GM12873 (cell line): Measurements from ENCODE around the gene TTF1.

Source experiments
- TF ChIP-seq, protein P1 (sequence below): IDR thresholded peaks from 2 replicates; pipeline ENCODE4 v1.5.1; 2012; ENCODE audit warnings: low read depth, mild to moderate bottlenecking, moderate library complexity, low read length, control low read depth; ENCODE audit not compliant: insufficient read depth; ENCODE audit errors: missing control alignments

Gene TTF1

DNA sequence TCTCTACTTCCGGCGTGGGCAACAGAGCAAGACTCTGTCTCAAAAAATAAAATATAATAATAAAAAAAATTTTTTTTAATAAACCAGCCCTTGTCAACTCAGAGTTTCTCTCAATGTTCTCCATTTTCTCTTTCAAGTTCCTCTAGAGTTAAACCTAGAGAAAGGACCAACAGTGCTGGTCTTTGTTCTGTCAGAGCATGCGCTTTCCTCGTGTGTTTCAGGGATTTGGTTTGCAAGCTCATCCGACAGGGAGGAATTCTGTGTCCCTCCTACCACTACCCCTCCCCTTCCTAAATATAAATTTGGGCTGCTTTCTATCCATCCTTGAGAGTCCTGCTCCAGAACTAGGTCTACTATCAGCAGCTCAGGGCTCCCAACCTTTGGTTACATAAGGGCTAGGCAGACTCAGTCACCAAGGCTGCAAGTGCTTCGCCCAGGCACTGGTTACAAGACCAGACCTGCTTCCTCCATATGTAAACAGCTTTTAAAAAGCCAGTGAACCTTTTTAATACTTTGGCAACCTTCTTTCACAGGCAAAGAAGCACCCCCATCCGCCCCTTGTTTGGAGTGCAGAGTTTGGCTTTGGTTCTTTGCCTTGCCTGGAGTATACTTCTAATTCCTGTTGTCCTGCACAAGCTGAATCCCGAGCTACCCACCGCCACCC is 65.3 kb downstream of the TTF1 start:
- TF ChIP-seq, protein P1, sequence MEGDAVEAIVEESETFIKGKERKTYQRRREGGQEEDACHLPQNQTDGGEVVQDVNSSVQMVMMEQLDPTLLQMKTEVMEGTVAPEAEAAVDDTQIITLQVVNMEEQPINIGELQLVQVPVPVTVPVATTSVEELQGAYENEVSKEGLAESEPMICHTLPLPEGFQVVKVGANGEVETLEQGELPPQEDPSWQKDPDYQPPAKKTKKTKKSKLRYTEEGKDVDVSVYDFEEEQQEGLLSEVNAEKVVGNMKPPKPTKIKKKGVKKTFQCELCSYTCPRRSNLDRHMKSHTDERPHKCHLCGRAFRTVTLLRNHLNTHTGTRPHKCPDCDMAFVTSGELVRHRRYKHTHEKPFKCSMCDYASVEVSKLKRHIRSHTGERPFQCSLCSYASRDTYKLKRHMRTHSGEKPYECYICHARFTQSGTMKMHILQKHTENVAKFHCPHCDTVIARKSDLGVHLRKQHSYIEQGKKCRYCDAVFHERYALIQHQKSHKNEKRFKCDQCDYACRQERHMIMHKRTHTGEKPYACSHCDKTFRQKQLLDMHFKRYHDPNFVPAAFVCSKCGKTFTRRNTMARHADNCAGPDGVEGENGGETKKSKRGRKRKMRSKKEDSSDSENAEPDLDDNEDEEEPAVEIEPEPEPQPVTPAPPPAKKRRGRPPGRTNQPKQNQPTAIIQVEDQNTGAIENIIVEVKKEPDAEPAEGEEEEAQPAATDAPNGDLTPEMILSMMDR = no peak

DNA sequence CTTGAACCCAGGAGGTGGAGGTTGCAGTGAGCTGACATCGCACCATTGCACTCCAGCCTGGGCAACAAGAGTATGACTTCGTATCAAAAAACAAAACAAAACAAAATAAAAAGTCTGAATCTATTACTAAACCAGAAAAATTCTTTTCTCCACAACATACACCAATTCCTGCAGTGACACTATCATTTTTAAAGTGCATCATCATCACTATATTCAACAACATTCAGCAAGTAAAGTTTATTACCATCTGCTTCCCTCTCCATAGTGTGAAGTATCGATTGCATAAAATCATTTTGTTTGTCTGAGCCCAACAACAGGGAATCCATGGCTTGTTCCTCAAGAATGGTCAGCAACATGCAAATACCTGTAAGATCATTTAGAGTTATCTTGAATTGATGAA is 72.3 kb downstream of the TTF1 start:
- TF ChIP-seq, protein P1 = no peak

DNA sequence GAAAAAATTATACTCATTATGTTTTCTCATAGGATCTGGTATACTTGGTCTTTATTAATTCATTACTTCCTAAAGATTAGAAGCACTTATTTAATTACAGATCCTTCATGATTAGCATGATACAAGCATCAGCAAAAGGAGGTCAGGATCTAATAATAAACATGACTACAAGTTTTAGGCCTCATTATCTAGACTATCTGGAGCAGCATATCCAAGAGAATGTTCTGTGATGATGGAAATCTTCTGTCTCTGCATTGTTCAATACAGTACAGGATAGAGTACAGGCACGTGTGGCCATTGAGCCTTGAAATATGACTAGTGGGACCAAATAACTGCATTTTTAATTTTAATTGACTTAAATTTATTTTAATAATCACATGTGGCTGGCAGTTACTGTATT is 73.1 kb downstream of the TTF1 start:
- TF ChIP-seq, protein P1 = no peak

DNA sequence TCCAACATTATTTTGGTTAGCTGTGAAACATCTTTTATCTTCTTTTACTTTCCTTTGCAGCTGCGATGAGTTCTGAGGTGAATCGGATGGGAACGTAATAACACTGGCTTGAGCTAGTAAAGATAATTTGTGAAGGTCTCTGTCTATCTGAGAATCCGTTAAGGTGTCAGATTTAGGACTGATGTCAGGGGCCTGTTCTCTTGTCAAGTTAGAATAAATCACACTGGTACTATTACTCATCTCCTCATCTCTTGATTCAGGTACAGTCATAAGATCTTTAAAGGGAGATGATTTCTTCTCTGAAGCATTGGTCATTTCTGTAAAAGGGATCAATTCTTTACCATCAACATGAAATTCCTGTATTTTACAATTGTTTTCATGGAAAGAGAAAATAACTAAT is 78.1 kb downstream of the TTF1 start:
- TF ChIP-seq, protein P1 = no peak

DNA sequence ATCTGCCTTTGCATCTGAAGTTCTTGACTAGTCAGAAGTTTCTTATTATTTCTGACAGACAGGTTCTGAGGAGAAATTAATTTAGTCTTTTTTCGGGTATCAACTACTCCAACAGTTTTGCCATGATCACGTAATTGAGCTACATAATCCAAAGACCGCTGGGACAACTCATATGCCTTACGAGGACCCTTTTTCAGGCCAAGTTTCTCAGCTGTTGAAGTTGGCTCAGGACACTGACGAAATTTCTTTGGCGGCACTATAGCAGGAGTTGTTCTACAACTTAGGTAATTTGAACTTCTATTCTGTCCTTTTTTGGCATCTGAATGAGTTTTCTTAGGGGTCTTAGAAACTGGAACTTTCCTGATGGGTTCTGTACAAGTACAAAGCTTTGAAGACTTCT is 79.1 kb downstream of the TTF1 start:
- TF ChIP-seq, protein P1 = no peak
